GM06990 (cell line): Measurements from ENCODE around the gene PRKCE.
A peak's percentile ranks its signal among the peaks of the same experiment; 100 is the strongest.

Source experiments
- DNase-seq: peaks from one replicate; pipeline ENCODE4 v3.0.0-alpha.2; 2011; ENCODE audit not compliant: insufficient read length; ENCODE audit errors: extremely low read depth
- H3K27me3 ChIP-seq: replicated peaks from 2 replicates; pipeline ENCODE4 v1.6.0; 2011; ENCODE audit warnings: low read length; ENCODE audit not compliant: control insufficient read depth, insufficient read depth
- H3K36me3 ChIP-seq: 2 replicates; pipeline ENCODE4 v1.5.1; 2011; ENCODE audit warnings: low read length; ENCODE audit not compliant: control insufficient read depth, insufficient read depth
- H3K4me3 ChIP-seq: replicated peaks from 2 replicates; pipeline ENCODE4 v1.5.1; 2011; ENCODE audit warnings: low read depth, mild to moderate bottlenecking, control low read depth, low read length
- CTCF ChIP-seq: IDR thresholded peaks from 2 replicates; pipeline ENCODE4 v1.5.1; 2011; ENCODE audit warnings: low read length, control low read depth, mild to moderate bottlenecking, inconsistent platforms; ENCODE audit not compliant: insufficient read depth, poor library complexity, severe bottlenecking

Gene PRKCE

DNA sequence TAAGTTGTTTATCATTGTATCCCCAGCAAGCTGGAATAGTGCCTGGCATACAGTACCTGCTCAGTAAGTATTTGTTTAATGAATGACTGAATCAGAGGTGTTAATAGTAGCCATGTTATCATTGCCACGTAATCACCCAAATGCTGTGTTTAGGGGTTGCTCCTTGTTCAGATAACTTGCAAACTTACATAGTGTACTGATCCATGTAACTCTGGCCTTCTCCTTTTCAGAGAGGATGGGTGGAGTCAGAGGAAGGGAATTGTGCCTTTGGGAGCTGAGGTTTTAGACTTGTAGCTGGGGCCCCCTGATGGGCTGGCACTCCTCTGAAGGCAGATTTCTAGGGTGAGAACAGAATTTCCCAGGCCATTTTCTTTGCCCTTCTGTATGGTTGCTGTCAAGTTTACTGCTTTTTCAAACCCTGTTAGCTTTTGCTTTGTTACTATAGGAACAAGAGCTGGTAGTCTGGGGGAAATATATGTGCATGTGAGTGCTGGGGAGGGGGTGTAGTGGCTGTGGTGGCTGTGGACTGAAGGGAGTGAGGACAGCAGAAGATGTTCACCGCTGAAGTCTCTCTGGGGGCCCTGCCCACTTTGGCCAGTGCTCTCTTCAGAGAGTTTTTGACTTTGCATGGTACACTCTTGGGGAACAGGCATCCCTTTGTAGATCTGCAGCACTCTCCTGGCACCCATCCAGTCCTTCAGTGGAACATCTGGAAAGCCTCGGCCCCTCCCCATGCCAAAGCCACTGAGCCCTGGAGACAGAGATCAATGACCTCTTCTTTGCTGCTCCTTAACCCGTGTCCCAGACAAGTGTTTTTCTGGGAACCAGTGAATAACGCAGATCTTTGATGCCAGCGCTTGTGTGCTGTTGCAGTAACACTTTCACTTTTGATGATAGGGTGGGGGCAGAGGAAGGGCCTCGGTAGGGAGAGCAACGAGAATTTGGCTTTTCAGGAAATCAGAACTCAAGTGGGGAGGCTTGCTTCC lies 209.0 kb downstream of the PRKCE start:
- no peak for DNase-seq
- no peak for TF ChIP-seq CTCF
- Histone ChIP-seq H3K36me3 (no peaks in the 10 kb centered on the region), H3K27me3 (no peaks in the 10 kb centered on the region), H3K4me3 (peak overlapping the region; percentile 2)

GRCh38 chr2:45862843-45863242 lies 211.4 kb downstream of the PRKCE start:
- no peak for TF ChIP-seq CTCF
- no peak overlapping the region for H3K4me3 ChIP-seq
- H3K36me3 ChIP-seq: no peaks in the 10 kb centered on the region
- no peaks in the 10 kb centered on the region for H3K27me3 ChIP-seq
- no peak for DNase-seq

DNA sequence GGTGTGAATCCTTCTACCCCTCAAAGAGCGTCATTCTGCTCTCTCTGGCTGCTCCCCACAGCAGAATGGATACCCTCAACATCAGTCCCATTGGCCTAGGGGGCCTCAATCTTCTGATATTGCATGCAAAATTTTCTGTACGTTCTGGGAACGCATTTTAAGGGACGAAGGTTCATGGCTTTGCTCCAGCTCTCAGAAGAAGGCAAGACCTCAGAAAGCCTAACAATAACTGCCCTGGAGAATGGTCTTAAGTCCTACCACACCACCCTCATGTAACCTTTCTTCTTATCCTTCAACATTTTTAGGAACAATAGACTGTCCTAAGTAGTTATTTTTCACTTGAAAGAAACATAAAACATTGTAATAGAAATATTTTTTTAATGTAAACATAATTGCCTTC lies 212.6 kb downstream of the PRKCE start:
- TF ChIP-seq CTCF: no peak
- no peak for DNase-seq
- no peaks in the 10 kb centered on the region for H3K27me3 ChIP-seq
- no peaks in the 10 kb centered on the region for H3K36me3 ChIP-seq
- no peak overlapping the region for H3K4me3 ChIP-seq

DNA sequence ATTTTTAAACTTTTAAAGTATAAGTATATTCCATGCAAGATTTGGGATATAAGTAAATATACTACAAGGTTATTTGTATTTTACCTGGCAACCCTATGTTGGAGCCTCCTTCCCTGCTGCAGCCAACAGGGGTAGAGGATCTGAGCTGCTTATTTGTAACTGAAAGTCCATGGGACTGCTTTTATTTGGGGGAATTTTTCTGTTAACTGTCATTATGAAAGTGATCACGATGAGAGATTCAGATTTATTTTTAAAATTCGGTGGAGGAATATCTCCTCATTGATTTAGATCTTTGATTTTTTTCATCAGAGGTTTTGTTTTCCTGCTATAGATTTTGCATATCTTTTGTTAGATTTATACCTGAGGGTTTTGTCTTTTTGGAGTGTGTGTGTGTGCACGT lies 215.9 kb downstream of the PRKCE start:
- Histone ChIP-seq H3K36me3 (no peaks in the 10 kb centered on the region), H3K27me3 (no peaks in the 10 kb centered on the region), H3K4me3 (no peak overlapping the region)
- DNase-seq: no peak
- TF ChIP-seq CTCF: no peak

DNA sequence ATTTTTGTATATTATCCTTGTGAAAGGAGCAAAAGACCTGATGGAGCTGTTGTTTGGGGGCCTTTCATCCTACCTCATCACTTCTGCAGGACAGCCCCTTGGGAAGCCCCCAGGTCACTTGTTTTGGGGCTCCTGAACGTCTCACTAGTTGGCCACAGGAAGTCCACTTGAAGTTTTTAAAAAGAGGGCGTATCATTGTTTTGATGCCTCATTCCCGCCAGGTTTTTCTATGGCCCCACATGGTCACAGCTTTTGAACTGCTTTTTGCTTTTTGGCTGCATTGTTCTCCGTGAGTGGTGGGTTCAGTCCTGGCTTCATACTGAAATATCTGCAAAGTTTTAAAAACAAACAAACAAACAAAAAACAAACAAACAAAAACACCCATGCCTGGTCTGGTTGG lies 216.3 kb downstream of the PRKCE start:
- H3K27me3 ChIP-seq: no peaks in the 10 kb centered on the region
- no peak for TF ChIP-seq CTCF
- H3K4me3 ChIP-seq: no peak overlapping the region
- DNase-seq: no peak
- H3K36me3 ChIP-seq: no peaks in the 10 kb centered on the region
